Adipocyte (in vitro differentiated cells): ENCODE results near the gene PTBP3.
A peak's percentile ranks its signal among the peaks of the same experiment; 100 is the strongest.

Source experiments
- DNase-seq: peaks from one replicate; pipeline ENCODE4 v3.0.0-alpha.2; 2015; ENCODE audit warnings: low read depth
- H3K27me3 ChIP-seq: replicated peaks from 2 replicates; pipeline ENCODE4 v1.7.0; 2013; ENCODE audit warnings: mild to moderate bottlenecking, low read length, moderate library complexity; ENCODE audit not compliant: control insufficient read depth, insufficient read depth
- H3K36me3 ChIP-seq: 2 replicates; pipeline ENCODE4 v1.7.0; 2013; ENCODE audit warnings: low read length, mild to moderate bottlenecking, moderate library complexity; ENCODE audit not compliant: control insufficient read depth, insufficient read depth, severe bottlenecking
- H3K4me1 ChIP-seq: 2 replicates; pipeline ENCODE4 v1.7.0; 2013; ENCODE audit warnings: mild to moderate bottlenecking, low read length, moderate library complexity; ENCODE audit not compliant: control insufficient read depth, insufficient read depth
- H3K4me3 ChIP-seq: 2 replicates; pipeline ENCODE4 v1.7.0; 2013; ENCODE audit warnings: mild to moderate bottlenecking, low read length, moderate library complexity
- H3K9ac ChIP-seq: 2 replicates; pipeline ENCODE4 v1.7.0; 2013; ENCODE audit warnings: mild to moderate bottlenecking, low read length, moderate library complexity
- H3K9me3 ChIP-seq: 2 replicates; pipeline ENCODE4 v1.7.0; 2013; ENCODE audit warnings: mild to moderate bottlenecking, low read length, moderate library complexity; ENCODE audit not compliant: control insufficient read depth

The PTBP3 gene

DNA sequence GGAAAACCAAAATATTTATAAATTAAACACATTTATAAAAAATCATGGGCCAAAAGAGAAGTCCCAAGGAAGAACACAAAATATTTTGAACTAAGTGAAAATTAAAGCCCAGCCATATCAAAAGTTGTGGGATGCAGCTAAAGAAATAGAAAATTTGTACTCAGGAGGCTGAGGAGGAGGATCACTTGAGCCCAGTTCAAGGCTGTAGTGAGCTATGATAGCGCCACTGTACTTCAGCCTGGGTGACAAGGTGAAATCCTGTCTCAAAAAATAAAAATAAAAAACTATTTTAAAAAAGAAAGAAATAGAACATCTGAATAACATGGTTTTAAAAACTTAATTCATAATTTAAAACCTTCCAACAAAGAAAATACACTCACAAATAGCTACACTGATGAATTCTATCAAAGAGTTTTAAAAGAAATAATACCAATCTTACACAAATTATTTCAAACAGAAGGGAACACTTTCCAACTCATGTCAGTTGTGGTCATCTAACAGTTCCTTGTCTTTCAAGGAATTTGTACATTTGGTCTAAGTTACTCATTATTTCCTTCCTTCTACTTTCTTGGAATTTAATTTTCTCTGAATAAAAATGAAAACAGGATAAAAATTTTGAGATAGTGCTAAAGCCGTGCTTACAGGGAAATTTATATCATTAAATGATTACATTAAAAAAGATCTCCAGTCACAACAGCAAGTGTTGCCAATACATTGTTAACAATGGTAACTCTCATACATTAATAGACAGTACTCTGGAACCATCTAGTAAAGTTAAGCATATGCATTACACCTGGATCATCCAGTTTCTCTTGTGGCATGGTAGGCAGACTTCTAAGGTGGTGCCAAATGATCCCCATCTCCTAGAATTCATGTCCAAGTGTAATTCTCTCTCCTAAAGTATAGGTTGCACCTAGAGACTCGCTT, 17.8 kb downstream of the PTBP3 start:
- no peak overlapping the region for H3K4me3 ChIP-seq
- no peaks in the 10 kb centered on the region for H3K36me3 ChIP-seq
- no peak for DNase-seq
- H3K9ac ChIP-seq: no peak overlapping the region
- no peaks in the 10 kb centered on the region for H3K27me3 ChIP-seq
- H3K4me1 ChIP-seq: no peaks in the 10 kb centered on the region
- H3K9me3 ChIP-seq: no peaks in the 10 kb centered on the region

DNA sequence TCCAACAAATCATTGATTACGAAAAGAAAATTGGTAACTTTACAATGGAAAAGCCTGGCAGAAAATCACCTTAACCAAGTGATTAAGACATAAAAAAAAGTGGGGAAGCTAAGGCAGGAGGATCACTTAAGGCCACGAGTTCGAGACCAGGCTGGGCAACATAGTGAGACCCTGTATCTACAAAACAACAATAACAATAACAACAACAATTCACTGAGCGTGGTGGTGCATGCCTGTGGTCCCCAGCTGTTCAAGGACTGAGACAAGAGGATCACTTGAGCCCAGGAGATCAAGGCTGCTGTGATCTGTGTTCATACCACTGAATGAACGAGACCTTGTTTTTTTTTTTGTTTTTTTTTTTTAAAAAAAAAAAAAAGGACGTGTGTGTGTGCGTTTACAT, 21.3 kb downstream of the PTBP3 start:
- Histone ChIP-seq H3K4me3 (no peak overlapping the region), H3K4me1 (no peaks in the 10 kb centered on the region), H3K27me3 (no peaks in the 10 kb centered on the region), H3K9me3 (no peaks in the 10 kb centered on the region), H3K36me3 (no peaks in the 10 kb centered on the region), H3K9ac (no peak overlapping the region)
- no peak for DNase-seq

DNA sequence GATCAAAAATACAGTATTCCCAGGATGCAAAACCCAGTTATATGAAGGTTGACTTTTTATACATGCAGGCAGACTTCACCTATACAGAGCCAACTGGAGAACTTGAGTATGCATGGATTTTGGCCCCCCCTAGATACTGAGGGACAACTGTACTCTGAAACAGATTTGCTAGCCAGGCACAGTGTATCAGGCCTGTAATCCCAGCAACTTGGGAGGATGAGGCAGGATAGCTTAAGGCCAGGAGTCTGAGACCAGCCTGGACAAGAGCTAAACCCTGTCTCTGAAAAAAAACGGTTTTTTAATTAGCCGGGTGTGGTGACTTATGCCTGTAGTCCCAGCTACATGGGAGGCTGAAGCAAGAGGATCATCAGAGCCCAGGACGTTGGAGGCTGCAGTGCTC, 21.9 kb downstream of the PTBP3 start:
- DNase-seq: no peak
- Histone ChIP-seq H3K9me3 (no peaks in the 10 kb centered on the region), H3K9ac (no peak overlapping the region), H3K36me3 (no peaks in the 10 kb centered on the region), H3K4me1 (no peaks in the 10 kb centered on the region), H3K4me3 (no peak overlapping the region), H3K27me3 (no peaks in the 10 kb centered on the region)

DNA sequence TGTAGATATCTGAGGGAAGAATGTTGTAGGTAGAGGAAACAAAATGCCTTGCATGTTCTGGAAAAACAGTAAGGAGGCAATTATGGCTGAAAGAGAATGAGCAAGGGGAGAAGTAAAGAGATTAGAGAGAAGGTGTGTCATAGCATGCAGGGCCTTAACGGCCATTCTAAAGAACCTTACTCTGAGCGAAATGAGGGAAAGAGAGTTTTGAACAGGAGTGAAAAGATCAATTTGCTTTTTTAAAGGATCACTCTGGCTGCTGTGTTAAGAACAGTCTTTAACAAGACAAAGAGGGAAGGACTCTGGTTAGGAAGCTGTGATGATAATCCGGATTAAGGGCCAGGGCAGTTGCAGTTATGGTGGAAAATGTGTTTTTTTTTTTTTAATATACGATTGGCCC, 22.6 kb downstream of the PTBP3 start:
- Histone ChIP-seq H3K36me3 (no peaks in the 10 kb centered on the region), H3K27me3 (no peaks in the 10 kb centered on the region), H3K4me3 (no peak overlapping the region), H3K9me3 (no peaks in the 10 kb centered on the region), H3K9ac (no peak overlapping the region), H3K4me1 (no peaks in the 10 kb centered on the region)
- no peak for DNase-seq

DNA sequence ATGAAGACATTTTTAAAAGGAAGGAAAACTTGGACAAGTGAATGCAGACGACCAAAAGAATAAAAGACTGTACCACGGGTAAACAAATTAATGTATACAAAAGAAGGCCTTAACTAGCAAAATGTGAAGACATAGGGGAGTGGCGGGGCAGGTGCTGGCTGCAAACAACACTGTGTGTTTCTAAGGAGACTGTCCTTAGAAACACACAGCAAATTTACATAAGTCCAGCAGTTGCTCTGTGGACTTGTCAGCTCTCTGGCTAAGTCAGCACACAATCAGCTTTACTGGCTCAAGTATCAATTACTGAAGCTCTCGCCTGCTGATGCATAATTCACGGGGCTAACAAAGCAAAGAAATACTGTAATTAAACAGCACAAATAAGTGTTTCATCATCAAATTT, 24.8 kb downstream of the PTBP3 start:
- Histone ChIP-seq H3K9me3 (no peaks in the 10 kb centered on the region), H3K27me3 (no peaks in the 10 kb centered on the region), H3K9ac (no peak overlapping the region), H3K36me3 (no peaks in the 10 kb centered on the region), H3K4me3 (no peak overlapping the region), H3K4me1 (no peaks in the 10 kb centered on the region)
- no peak for DNase-seq

DNA sequence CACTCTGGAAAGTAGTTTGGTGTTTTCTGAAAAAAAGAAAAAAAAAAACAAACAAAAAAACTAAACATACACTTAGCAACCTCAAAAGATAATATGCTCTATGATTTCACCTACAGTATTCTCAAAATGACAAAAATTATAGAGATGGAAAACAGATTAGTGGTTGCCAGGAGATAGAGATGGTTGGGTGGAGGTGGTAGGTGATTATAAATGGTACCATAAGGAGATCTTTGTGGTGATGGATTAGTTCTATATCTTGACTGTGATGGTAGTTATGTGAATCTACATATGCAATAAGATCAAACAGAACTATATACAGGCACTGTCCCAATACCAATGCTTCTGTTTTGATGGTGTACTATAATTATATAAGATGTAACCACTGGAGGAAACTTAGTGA, 32.0 kb downstream of the PTBP3 start:
- Histone ChIP-seq H3K4me3 (no peak overlapping the region), H3K27me3 (no peaks in the 10 kb centered on the region), H3K36me3 (no peaks in the 10 kb centered on the region), H3K9ac (no peak overlapping the region), H3K4me1 (peaks cover 15% of the 10 kb centered on the region), H3K9me3 (no peaks in the 10 kb centered on the region)
- no peak for DNase-seq

DNA sequence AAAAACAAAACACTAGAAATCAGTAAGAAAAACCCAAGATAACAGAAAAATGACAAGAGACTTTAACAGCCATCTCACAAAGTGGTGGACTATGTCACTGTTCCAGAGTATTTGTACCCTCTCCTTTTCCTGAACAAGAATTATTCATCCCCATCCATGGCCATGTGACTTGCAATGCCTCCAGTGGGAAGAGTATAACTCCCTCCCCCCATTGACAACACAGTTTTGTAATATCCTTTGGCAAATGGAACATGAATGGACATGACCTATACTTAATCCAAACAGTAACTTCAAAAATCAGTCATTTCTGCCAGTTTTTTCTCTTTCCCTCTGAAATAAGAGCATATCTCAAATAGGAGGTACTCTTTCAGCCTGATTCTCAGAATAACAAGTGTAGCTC, 33.9 kb downstream of the PTBP3 start:
- H3K9ac ChIP-seq: peak overlapping the region; percentile 3
- peaks cover 15% of the 10 kb centered on the region for H3K4me1 ChIP-seq
- H3K27me3 ChIP-seq: no peaks in the 10 kb centered on the region
- no peaks in the 10 kb centered on the region for H3K9me3 ChIP-seq
- H3K36me3 ChIP-seq: peaks cover 4% of the 10 kb centered on the region
- DNase-seq: peak; percentile 63
- peak overlapping the region; percentile 37 for H3K4me3 ChIP-seq

DNA sequence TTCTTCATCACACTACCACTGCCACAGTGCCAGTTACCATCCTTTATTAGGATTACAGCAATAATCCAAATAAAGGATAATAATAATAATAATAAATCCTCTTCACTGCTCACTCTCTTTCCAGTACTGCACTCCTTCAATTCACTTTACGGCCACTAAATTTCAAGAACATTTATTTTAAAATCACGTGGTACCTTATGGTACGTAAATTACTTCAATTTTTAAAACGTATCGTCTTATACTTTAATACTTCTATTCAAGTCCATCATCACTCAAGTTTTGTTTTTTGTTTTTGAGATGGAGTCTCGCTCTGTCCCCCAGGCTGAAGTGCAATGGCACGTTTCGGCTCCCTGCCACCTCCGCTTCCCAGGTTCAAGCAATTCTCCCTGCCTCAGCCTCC, 36.5 kb downstream of the PTBP3 start:
- H3K9ac ChIP-seq: no peak overlapping the region
- H3K36me3 ChIP-seq: peaks cover 22% of the 10 kb centered on the region
- peaks cover 15% of the 10 kb centered on the region for H3K4me1 ChIP-seq
- no peak for DNase-seq
- H3K9me3 ChIP-seq: no peaks in the 10 kb centered on the region
- H3K27me3 ChIP-seq: no peaks in the 10 kb centered on the region
- H3K4me3 ChIP-seq: no peak overlapping the region

DNA sequence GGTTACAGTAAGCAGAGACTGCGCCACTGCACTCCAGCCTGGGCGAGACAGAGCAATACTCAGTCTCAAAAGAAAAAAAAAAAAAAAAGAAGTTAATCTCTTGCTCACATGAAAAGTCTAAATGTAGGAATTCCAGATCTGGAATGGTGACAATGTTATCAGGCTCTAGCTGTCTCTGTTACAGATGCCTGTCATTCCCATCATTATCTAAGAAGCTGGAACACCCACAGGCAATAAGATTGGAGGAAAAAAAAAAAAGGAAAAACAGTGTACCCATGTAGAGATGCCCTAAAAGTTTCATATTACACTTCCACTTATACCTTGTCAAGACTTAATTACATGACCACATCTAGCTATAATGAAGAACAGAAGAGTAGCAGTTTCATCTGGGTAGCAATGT, 38.2 kb downstream of the PTBP3 start:
- Histone ChIP-seq H3K9me3 (no peaks in the 10 kb centered on the region), H3K36me3 (peaks cover 22% of the 10 kb centered on the region), H3K9ac (no peak overlapping the region), H3K4me3 (no peak overlapping the region), H3K27me3 (no peaks in the 10 kb centered on the region), H3K4me1 (peaks cover 14% of the 10 kb centered on the region)
- DNase-seq: no peak

DNA sequence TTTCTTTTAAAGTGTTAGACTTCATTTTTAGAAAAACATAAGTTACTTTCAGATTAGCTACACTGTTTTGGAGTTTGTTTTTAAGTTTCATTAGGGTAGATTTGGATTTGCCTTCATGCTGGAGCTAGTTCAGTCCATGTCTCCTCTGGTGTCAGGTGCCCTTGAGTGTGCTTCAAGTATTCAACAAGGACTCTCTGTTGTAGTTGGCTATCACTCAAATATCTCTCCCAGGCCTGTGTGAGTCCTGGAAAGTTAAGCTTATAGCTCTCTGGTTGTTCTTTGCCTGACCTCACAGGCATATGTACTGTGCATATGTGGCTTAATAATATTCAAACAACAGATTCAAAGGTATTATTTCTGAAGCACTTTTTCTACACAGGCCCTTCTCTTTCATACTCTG, 45.4 kb downstream of the PTBP3 start:
- Histone ChIP-seq H3K36me3 (peaks cover 21% of the 10 kb centered on the region), H3K9me3 (peaks cover 3% of the 10 kb centered on the region), H3K9ac (no peak overlapping the region), H3K4me3 (no peak overlapping the region), H3K27me3 (no peaks in the 10 kb centered on the region), H3K4me1 (no peaks in the 10 kb centered on the region)
- peak; percentile 24 for DNase-seq

DNA sequence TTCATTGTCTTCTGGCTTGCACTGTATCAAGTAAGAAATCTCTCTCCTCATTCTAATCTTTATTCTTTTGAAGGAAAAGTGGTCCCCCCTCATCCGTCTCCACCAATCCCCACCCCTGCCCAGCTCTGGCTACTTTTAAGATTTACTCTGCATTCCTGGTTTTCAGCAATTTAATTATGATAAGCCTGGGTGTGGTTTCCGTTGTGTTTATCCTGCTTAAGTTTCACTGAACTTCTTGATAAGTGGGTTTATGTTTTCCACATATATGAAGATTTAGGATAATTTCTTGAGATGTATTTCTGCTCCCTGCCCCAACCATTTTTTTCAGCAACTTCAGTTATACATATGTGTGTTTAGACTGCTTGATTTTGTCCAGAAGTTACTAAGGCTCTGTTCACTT, 46.5 kb downstream of the PTBP3 start:
- Histone ChIP-seq H3K36me3 (peaks cover 15% of the 10 kb centered on the region), H3K9ac (no peak overlapping the region), H3K4me1 (no peaks in the 10 kb centered on the region), H3K9me3 (peaks cover 3% of the 10 kb centered on the region), H3K4me3 (no peak overlapping the region), H3K27me3 (no peaks in the 10 kb centered on the region)
- peak; percentile 16 for DNase-seq

DNA sequence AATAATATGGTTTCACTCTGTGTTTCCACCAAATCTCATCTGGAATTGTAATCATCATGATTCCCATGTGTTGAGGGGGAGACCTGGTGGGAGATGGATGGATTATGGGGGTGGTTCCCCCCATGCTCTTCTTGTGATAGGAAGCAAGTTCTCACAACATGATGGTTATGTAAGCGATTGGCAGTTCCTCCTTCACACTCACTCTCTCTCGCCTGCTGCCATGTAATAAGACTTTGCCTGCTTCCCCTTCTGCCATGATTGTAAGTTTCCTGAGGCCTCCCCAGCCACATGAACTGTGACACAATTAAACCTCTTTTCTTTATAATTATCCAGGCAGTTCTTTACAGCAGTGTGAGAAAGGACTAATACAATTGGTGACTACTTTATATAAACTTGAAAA, 48.4 kb downstream of the PTBP3 start:
- H3K9me3 ChIP-seq: peaks cover 3% of the 10 kb centered on the region
- no peak overlapping the region for H3K4me3 ChIP-seq
- DNase-seq: no peak
- H3K9ac ChIP-seq: no peak overlapping the region
- H3K4me1 ChIP-seq: no peaks in the 10 kb centered on the region
- peaks cover 17% of the 10 kb centered on the region for H3K36me3 ChIP-seq
- no peaks in the 10 kb centered on the region for H3K27me3 ChIP-seq
